ENCODE results near the gene RNU7-1.

RNU7-1 gene

DNA sequence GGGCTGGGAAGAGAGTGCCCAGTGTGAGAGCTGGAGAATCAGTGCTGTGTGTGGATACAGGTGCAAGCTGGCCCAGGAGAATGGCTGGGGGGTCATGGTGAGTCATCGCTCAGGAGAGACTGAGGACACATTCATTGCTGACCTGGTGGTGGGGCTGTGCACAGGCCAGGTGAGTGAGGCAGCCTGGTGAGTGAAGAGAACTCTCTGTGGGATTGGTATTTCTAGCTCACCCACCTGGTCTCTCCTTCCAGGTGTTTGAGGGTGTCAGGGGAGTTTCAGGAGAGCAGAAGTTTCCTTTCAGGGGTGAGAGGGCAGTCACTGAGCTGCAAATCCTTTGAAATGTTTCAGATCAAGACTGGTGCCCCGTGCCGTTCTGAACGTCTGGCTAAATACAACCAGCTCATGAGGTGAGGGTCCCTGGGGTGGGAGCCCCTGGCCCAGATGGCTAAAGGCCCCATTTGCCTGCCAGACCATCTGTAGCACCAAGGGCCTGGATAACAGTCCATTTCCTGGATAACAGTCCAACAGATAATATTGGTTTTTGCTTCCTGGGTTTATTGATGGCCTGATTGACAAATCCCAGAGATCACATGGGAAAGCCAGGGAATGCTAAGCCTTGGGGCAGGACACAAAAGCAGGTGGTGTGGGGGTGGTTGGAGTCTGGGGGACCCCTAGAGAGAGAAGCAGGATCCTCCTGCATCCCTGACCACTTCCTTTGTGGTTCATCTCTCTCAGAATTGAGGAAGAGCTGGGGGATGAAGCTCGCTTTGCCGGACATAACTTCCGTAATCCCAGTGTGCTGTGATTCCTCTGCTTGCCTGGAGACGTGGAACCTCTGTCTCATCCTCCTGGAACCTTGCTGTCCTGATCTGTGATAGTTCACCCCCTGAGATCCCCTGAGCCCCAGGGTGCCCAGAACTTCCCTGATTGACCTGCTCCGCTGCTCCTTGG, 21.3 kb upstream of the RNU7-1 start:
- WGBS, 2 experiments (ENCODE audit: insufficient coverage in 2 of 2): 93 to 99% methylated on average over 9 of the region's 9 CpGs
- peaks cover 32% of the 10 kb centered on the region for H3K36me3 ChIP-seq (ENCODE audit: control insufficient read depth, insufficient read depth, low read length)
- no peaks in the 10 kb centered on the region for H3K9me3 ChIP-seq (ENCODE audit: control insufficient read depth, low read length)
- H3K4me1 ChIP-seq (ENCODE audit: control insufficient read depth, insufficient read depth, low read length, poor library complexity, severe bottlenecking): peaks cover 29% of the 10 kb centered on the region
- no peak overlapping the region for H3K27ac ChIP-seq (ENCODE audit: low read depth, low read length, severe bottlenecking)
- H3K4me3 ChIP-seq (ENCODE audit: extremely low read depth, insufficient read depth, low read length, poor library complexity, severe bottlenecking): no peak overlapping the region

DNA sequence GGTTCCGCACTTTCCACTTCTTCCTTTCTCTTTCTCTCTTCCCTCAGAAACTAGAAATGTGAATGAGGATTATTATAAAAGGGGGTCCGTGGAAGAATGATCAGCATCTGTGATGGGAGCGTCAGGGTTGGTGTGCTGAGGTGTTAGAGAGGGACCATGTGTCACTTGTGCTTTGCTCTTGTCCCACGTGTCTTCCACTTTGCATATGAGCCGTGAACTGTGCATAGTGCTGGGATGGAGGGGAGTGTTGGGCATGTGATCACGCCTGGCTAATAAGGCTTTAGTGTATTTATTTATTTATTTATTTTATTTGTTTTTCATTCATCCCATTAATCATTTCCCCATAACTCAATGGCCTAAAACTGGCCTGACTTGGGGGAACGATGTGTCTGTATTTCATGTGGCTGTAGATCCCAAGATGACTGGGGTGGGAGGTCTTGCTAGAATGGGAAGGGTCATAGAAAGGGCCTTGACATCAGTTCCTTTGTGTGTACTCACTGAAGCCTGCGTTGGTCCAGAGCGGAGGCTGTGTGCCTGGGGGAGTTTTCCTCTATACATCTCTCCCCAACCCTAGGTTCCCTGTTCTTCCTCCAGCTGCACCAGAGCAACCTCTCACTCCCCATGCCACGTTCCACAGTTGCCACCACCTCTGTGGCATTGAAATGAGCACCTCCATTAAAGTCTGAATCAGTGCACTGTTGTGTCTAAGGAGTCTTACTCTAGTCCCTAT, 20.4 kb upstream of the RNU7-1 start:
- Histone ChIP-seq H3K36me3 (ENCODE audit: control insufficient read depth, insufficient read depth, low read length) (peaks cover 27% of the 10 kb centered on the region), H3K27ac (ENCODE audit: low read depth, low read length, severe bottlenecking) (no peak overlapping the region), H3K4me3 (ENCODE audit: extremely low read depth, insufficient read depth, low read length, poor library complexity, severe bottlenecking) (no peak overlapping the region), H3K4me1 (ENCODE audit: control insufficient read depth, insufficient read depth, low read length, poor library complexity, severe bottlenecking) (peaks cover 25% of the 10 kb centered on the region), H3K9me3 (ENCODE audit: control insufficient read depth, low read length) (no peaks in the 10 kb centered on the region)
- WGBS, 2 experiments (ENCODE audit: insufficient coverage in 2 of 2): 85 to 93% methylated on average over 2 to 3 of the region's 10 CpGs

GRCh38 chr12:6923851-6924250, 19.8 kb upstream of the RNU7-1 start:
- Histone ChIP-seq H3K27ac (ENCODE audit: low read depth, low read length, severe bottlenecking) (no peak overlapping the region), H3K9me3 (ENCODE audit: control insufficient read depth, low read length) (no peaks in the 10 kb centered on the region), H3K4me3 (ENCODE audit: extremely low read depth, insufficient read depth, low read length, poor library complexity, severe bottlenecking) (no peak overlapping the region), H3K36me3 (ENCODE audit: control insufficient read depth, insufficient read depth, low read length) (peaks cover 27% of the 10 kb centered on the region), H3K4me1 (ENCODE audit: control insufficient read depth, insufficient read depth, low read length, poor library complexity, severe bottlenecking) (peaks cover 25% of the 10 kb centered on the region)
- 64 to 92% methylated on average over 3 to 6 of the region's 6 CpGs for WGBS, 2 experiments (ENCODE audit: insufficient coverage in 2 of 2)

DNA sequence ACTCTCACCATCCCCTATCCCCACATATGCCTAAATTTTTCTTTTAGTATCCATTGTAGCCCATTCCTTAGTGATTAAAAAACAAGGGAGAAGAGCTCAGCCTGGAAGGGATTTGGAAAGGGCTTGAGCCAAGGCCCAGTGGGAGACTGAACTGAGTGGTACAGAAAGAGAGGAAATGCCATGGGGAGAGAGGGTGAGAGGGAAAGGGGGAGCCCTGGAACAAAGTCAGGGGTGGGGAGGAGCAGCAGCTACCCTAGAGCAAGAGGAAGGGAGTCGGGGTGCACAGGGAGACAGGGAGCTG, 18.4 kb upstream of the RNU7-1 start:
- Histone ChIP-seq H3K36me3 (ENCODE audit: control insufficient read depth, insufficient read depth, low read length) (peaks cover 26% of the 10 kb centered on the region), H3K9me3 (ENCODE audit: control insufficient read depth, low read length) (no peaks in the 10 kb centered on the region), H3K4me1 (ENCODE audit: control insufficient read depth, insufficient read depth, low read length, poor library complexity, severe bottlenecking) (peaks cover 36% of the 10 kb centered on the region), H3K4me3 (ENCODE audit: extremely low read depth, insufficient read depth, low read length, poor library complexity, severe bottlenecking) (no peak overlapping the region), H3K27ac (ENCODE audit: low read depth, low read length, severe bottlenecking) (peak overlapping the region; percentile 94)
- 0 to 47% methylated on average over 1 of the region's 1 CpG for WGBS, 2 experiments (ENCODE audit: insufficient coverage in 2 of 2)

DNA sequence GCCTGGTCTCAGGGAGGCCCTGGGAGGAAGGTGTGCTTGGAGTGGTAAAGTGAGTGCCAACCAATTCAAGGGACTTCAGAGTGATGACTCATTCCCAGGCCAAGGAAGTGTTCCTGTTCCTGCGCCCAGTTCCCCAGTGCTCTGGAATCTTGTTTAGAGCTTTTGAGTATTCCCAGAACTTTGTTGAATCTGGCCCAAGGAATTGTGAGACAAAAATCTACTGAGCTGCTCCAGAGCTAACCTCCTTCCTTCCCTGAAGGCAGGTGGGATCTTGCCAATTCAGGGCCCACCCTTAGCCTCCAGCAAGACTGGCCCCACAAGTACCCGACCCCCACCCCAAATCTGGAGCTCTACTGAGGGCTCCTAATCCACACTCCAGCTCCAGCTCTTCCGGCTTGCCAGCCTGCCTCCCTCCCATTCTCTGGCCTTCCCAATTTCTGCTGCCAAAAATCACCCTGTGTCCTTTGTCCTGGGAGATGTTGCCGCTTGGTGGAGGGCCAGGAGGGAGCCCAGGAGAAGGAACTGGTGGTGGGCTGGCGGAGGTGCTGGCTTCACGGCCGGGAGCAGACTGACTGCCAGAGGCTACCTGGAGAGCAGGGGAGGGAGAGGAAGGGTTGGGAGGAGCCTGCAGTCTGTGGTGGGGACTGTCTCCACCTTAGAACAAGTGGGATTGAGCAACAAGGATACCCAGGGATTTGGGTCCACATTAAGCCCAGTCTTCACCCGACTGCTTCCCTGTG, 17.9 kb upstream of the RNU7-1 start:
- peak overlapping the region; percentile 94 for H3K27ac ChIP-seq (ENCODE audit: low read depth, low read length, severe bottlenecking)
- peak overlapping the region; percentile 36 for H3K4me3 ChIP-seq (ENCODE audit: extremely low read depth, insufficient read depth, low read length, poor library complexity, severe bottlenecking)
- WGBS, 2 experiments (ENCODE audit: insufficient coverage in 2 of 2): 0 to 2% methylated on average over 6 to 8 of the region's 8 CpGs
- H3K4me1 ChIP-seq (ENCODE audit: control insufficient read depth, insufficient read depth, low read length, poor library complexity, severe bottlenecking): peaks cover 38% of the 10 kb centered on the region
- no peaks in the 10 kb centered on the region for H3K9me3 ChIP-seq (ENCODE audit: control insufficient read depth, low read length)
- H3K36me3 ChIP-seq (ENCODE audit: control insufficient read depth, insufficient read depth, low read length): peaks cover 27% of the 10 kb centered on the region

DNA sequence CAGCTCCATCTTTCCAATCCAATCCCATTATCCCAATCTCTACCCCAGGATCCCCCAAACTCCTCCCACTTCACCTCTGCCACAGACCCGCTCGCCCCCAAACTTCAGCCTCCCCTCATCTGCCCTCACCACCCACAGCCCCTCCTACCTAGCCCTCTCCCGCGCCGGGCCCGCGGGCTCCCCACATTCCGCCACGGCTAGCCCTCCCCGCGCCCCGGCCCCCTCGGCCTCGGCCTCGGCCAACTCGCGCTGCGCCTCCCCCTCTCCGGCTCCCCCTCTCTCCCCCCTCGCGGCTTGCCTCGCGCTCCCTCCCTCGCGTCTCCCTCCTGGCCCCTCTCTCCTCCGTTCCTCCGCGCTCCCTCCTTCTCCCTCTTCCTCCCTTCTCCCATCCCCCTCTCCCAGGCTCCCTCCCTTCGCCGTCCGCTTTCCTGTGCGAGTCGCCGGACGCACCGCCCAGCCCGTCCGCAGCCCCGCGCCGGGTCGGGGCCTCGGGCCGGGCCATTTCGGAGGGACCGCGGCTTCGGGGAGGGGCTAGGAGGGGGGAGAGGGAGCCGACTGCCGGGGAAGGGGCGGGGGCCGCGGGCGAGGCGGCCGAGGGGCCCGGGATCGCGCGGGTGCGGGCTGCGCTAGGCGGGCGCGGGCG, 16.1 kb upstream of the RNU7-1 start, which contains the start of gene ATN1:
Gene ATN1 (plus strand): TSS at position 581 of the 643 bp plus-strand sequence. CDS start 6,043 bp downstream, outside the sequence.
- H3K4me3 ChIP-seq (ENCODE audit: extremely low read depth, insufficient read depth, low read length, poor library complexity, severe bottlenecking): peak within 1 kb of the TSS; percentile 90
- 0 to 1% methylated on average over 31 to 33 of the region's 66 CpGs for WGBS, 2 experiments (ENCODE audit: insufficient coverage in 2 of 2)
- H3K9me3 ChIP-seq (ENCODE audit: control insufficient read depth, low read length): no peaks in the 10 kb centered on the region
- peaks cover 26% of the 10 kb centered on the region for H3K36me3 ChIP-seq (ENCODE audit: control insufficient read depth, insufficient read depth, low read length)
- H3K4me1 ChIP-seq (ENCODE audit: control insufficient read depth, insufficient read depth, low read length, poor library complexity, severe bottlenecking): peaks cover 43% of the 10 kb centered on the region
- H3K27ac ChIP-seq (ENCODE audit: low read depth, low read length, severe bottlenecking): peak within 1 kb of the TSS; percentile 94

DNA sequence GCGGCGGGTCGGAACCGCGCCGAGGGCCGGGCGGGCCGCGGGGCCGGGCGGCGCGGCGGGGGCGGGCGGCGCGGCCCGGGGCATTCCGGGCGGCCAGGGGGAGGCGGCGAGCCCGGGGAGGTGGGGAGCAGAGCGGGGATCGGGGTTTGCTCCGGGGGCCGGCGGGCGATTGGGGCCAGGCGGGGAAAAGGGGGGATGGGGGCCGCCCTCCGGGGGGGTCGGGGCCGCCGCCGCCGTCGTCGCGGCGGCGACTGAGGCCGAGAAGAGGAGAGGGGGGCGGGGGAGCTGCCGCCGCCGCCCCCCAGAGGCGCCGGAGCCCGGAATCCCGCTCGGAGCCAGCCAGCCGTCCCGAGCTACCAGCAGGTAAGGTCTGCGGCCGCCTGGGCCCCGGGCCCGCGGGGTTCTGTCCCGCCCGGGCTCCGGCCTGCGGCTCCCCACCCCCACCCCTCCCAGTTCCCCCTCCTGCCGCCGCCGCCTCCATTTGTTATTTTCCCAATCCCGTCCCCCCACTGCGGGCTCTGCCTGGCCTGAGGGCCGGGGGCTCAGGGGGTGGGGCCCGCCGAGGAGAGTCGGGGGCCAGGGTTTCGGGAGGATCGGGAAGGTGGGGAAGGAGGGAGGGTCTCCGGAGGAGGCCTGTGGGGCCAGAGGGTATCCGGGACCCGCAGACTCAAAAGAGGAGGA, 15.5 kb upstream of the RNU7-1 start:
- WGBS, 2 experiments (ENCODE audit: insufficient coverage in 2 of 2): 0% methylated on average over 19 to 21 of the region's 79 CpGs
- peaks cover 33% of the 10 kb centered on the region for H3K36me3 ChIP-seq (ENCODE audit: control insufficient read depth, insufficient read depth, low read length)
- H3K4me1 ChIP-seq (ENCODE audit: control insufficient read depth, insufficient read depth, low read length, poor library complexity, severe bottlenecking): peaks cover 43% of the 10 kb centered on the region

GRCh38 chr12:6928703-6929407, 14.8 kb upstream of the RNU7-1 start:
- peaks cover 45% of the 10 kb centered on the region for H3K4me1 ChIP-seq (ENCODE audit: control insufficient read depth, insufficient read depth, low read length, poor library complexity, severe bottlenecking)

More for the DNA sequence above, 15.5 kb upstream of the RNU7-1 start:
- H3K27ac ChIP-seq (ENCODE audit: low read depth, low read length, severe bottlenecking): peak overlapping the region; percentile 2
- no peaks in the 10 kb centered on the region for H3K9me3 ChIP-seq (ENCODE audit: control insufficient read depth, low read length)
- peak overlapping the region; percentile 90 for H3K4me3 ChIP-seq (ENCODE audit: extremely low read depth, insufficient read depth, low read length, poor library complexity, severe bottlenecking)

More at GRCh38 chr12:6928703-6929407, 14.8 kb upstream of the RNU7-1 start:
- Histone ChIP-seq H3K9me3 (ENCODE audit: control insufficient read depth, low read length) (no peaks in the 10 kb centered on the region), H3K4me3 (ENCODE audit: extremely low read depth, insufficient read depth, low read length, poor library complexity, severe bottlenecking) (peak overlapping the region; percentile 90), H3K36me3 (ENCODE audit: control insufficient read depth, insufficient read depth, low read length) (peaks cover 33% of the 10 kb centered on the region), H3K27ac (ENCODE audit: low read depth, low read length, severe bottlenecking) (peak overlapping the region; percentile 16)
- 0 to 1% methylated on average over 12 to 14 of the region's 19 CpGs for whole genome bisulfite sequencing, 2 experiments (ENCODE audit: insufficient coverage in 2 of 2)

Measured in mesodermal cell (in vitro differentiated cells).